IPS-NIHi11 (cell line): ENCODE data around the gene GNLY.

Experiments used
- DNase-seq: peaks from one replicate; pipeline ENCODE4 v3.0.0; 2012; ENCODE audit warnings: mixed read lengths, low spot score

GNLY gene

GRCh38 chr2:85684806-85685205 lies 9.4 kb upstream of the GNLY start:
- no peak for DNase-seq

GRCh38 chr2:85690932-85691331 lies 3.2 kb upstream of the GNLY start:
- DNase-seq: no peak

GRCh38 chr2:85692039-85692645 lies 2.0 kb upstream of the GNLY start:
- DNase-seq: no peak

- no peak for DNase-seq
Measured at GRCh38 chr2:85695121-85695520, 963 bp downstream of the GNLY start.

- no peak for DNase-seq
Measured at GRCh38 chr2:85695691-85696668, 1.8 kb downstream of the GNLY start.

GRCh38 chr2:85697096-85697495 lies 2.9 kb downstream of the GNLY start:
- no peak for DNase-seq

- no peak for DNase-seq
Measured at GRCh38 chr2:85697716-85698115, 3.6 kb downstream of the GNLY start.

GRCh38 chr2:85698184-85698879 lies 4.2 kb downstream of the GNLY start:
- no peak for DNase-seq

- no peak for DNase-seq
Measured at GRCh38 chr2:85698880-85699254, 4.7 kb downstream of the GNLY start.

- no peak for DNase-seq
Measured at GRCh38 chr2:85699325-85699724, 5.2 kb downstream of the GNLY start.

GRCh38 chr2:85702172-85702571 lies 8.0 kb downstream of the GNLY start:
- no peak for DNase-seq

- no peak for DNase-seq
Measured at GRCh38 chr2:85702800-85703199, 8.6 kb downstream of the GNLY start.

- no peak for DNase-seq
Measured at GRCh38 chr2:85703329-85703728, 9.2 kb downstream of the GNLY start.

GRCh38 chr2:85704038-85704437 lies 9.9 kb downstream of the GNLY start:
- DNase-seq: no peak

GRCh38 chr2:85704800-85705679 lies 10.9 kb downstream of the GNLY start:
- DNase-seq: no peak

GRCh38 chr2:85705680-85706039 lies 11.5 kb downstream of the GNLY start:
- no peak for DNase-seq

GRCh38 chr2:85706063-85706462 lies 11.9 kb downstream of the GNLY start:
- DNase-seq: no peak

- no peak for DNase-seq
Measured at GRCh38 chr2:85706599-85707296, 12.6 kb downstream of the GNLY start.

- DNase-seq: peak; percentile 86
Measured at GRCh38 chr2:85707304-85707703, 13.1 kb downstream of the GNLY start.

GRCh38 chr2:85708641-85709040 lies 14.5 kb downstream of the GNLY start:
- no peak for DNase-seq

- DNase-seq: no peak
Measured at GRCh38 chr2:85709401-85709811, 15.2 kb downstream of the GNLY start.
